Measurements from ENCODE around the gene HSPB6. TPM values are rescaled to one million over a fixed set of nuclear protein-coding genes. Genes with fewer than 3 reads are reported as not detected.

Gene HSPB6
- total and polyA plus RNA-seq, 8 donors = 38.3 to 91.7 (median 66.5) TPM

GRCh38 chr19:35721374-35721773 is 35.5 kb downstream of the HSPB6 start:
- peaks cover 5 to 26% of the 10 kb centered on the region in 2 donors for H3K4me1 ChIP-seq
- no peaks in the 10 kb centered on the region for H3K27me3 ChIP-seq
- TF ChIP-seq CTCF (IDR thresholded peaks at IDR 0.05) = no peak
- H3K4me3 ChIP-seq = no peak overlapping the region
- H3K27ac ChIP-seq = no peak overlapping the region
- DNase-seq (no peak), ATAC-seq (no peak)
- H3K36me3 ChIP-seq = peaks cover 0 to 68% of the 10 kb centered on the region in 2 donors
- no peaks in the 10 kb centered on the region for H3K9me3 ChIP-seq
- intact Hi-C loops (cut with DNase I) = no loop called here

GRCh38 chr19:35720648-35721047 is 36.2 kb downstream of the HSPB6 start:
- intact Hi-C loops (cut with DNase I) = no loop called here
- peaks cover 0 to 61% of the 10 kb centered on the region in 2 donors for H3K36me3 ChIP-seq
- no peak for DNase-seq
- ATAC-seq = no peak
- H3K4me1 ChIP-seq = peaks cover 10 to 33% of the 10 kb centered on the region in 2 donors
- H3K4me3 ChIP-seq = no peak overlapping the region
- no peak overlapping the region for H3K27ac ChIP-seq
- no peaks in the 10 kb centered on the region for H3K27me3 ChIP-seq
- H3K9me3 ChIP-seq = no peaks in the 10 kb centered on the region
- TF ChIP-seq CTCF (IDR thresholded peaks at IDR 0.05) = no peak

GRCh38 chr19:35720163-35720524 is 36.7 kb downstream of the HSPB6 start:
- Histone ChIP-seq H3K36me3 (peaks cover 0 to 56% of the 10 kb centered on the region in 2 donors), H3K4me1 (peaks cover 12 to 37% of the 10 kb centered on the region in 2 donors), H3K27ac (no peak overlapping the region), H3K27me3 (no peaks in the 10 kb centered on the region), H3K9me3 (no peaks in the 10 kb centered on the region), H3K4me3 (no peak overlapping the region)
- no peak for ATAC-seq
- DNase-seq = no peak
- TF ChIP-seq CTCF (IDR thresholded peaks at IDR 0.05) = no peak
- intact Hi-C loops (cut with DNase I) = no loop called here

- intact Hi-C loops (cut with DNase I) = no loop called here
- ATAC-seq (no peak), DNase-seq (peak in 1 of 4 donors; percentile 79)
- Histone ChIP-seq H3K36me3 (peaks cover 0 to 51% of the 10 kb centered on the region in 2 donors), H3K27me3 (no peaks in the 10 kb centered on the region), H3K27ac (no peak overlapping the region), H3K4me3 (peak overlapping the region in 1 of 2 donors; percentile 95), H3K9me3 (no peaks in the 10 kb centered on the region), H3K4me1 (peaks cover 12 to 37% of the 10 kb centered on the region in 2 donors)
- TF ChIP-seq CTCF (IDR thresholded peaks at IDR 0.05) = no peak
Observed at GRCh38 chr19:35719402-35720162, 37.2 kb downstream of the HSPB6 start.

GRCh38 chr19:35718345-35719041 is 38.3 kb downstream of the HSPB6 start:
- Histone ChIP-seq H3K27me3 (no peaks in the 10 kb centered on the region), H3K27ac (peak overlapping the region; percentile 72 to 82), H3K9me3 (no peaks in the 10 kb centered on the region), H3K4me1 (peaks cover 12 to 37% of the 10 kb centered on the region in 2 donors), H3K36me3 (peaks cover 0 to 40% of the 10 kb centered on the region in 2 donors), H3K4me3 (peak overlapping the region; percentile 81 to 95)
- TF ChIP-seq CTCF (IDR thresholded peaks at IDR 0.05) = no peak
- ATAC-seq (no peak), DNase-seq (peak in 2 of 4 donors; percentile 54 to 88)
- intact Hi-C loops (cut with DNase I) = no loop called here

Data from left lung (tissue), 10 donors.